ENCODE results near the gene SLC8A2. TPM values are rescaled to one million over a fixed set of nuclear protein-coding genes. Genes with fewer than 3 reads are reported as not detected.

The SLC8A2 gene
- total and polyA plus RNA-seq, 10 of the 15 experiments (the other 5 are each of a cell fraction or from before 2014, with no cell fraction given): not detected

GRCh38 chr19:47435196-47435595 is 36.5 kb downstream of the SLC8A2 start:
- Histone ChIP-seq H3K27me3 (replicated peaks in 1 of 2; ENCODE audit: control insufficient read depth in 2 of 2, insufficient read depth in 2 of 2, low read length in 1 of 2) (peaks cover 0 to 7% of the 10 kb centered on the region in 2 experiments), H4K20me1 (ENCODE audit: control insufficient read depth, insufficient read depth) (no peaks in the 10 kb centered on the region), H3K4me3 (no peak overlapping the region), H3K79me2 (ENCODE audit: control insufficient read depth, insufficient read depth, low read length) (no peaks in the 10 kb centered on the region), H3K36me3 (ENCODE audit: control insufficient read depth in 2 of 2, insufficient read depth in 2 of 2, low read length in 1 of 2) (no peaks in the 10 kb centered on the region), H3K9me3 (replicated peaks; ENCODE audit: control insufficient read depth, insufficient read depth, low read length) (no peaks in the 10 kb centered on the region), H3K4me2 (ENCODE audit: control insufficient read depth, insufficient read depth) (peak overlapping the region; percentile 49), H3K9ac (ENCODE audit: control insufficient read depth, insufficient read depth, low read length) (no peak overlapping the region), H2AFZ (ENCODE audit: control insufficient read depth, low read depth, low read length) (no peak overlapping the region), H3K4me1 (ENCODE audit: control insufficient read depth, insufficient read depth, low read length) (no peaks in the 10 kb centered on the region; the same call in none of the 2 replicates), H3K27ac (ENCODE audit: control insufficient read depth, insufficient read depth) (no peak overlapping the region)
- no TSS peak for BruUV-seq (replicated peaks)
- DNase-seq (ENCODE audit: low read depth, low spot score) (peak; percentile 37), FAIRE-seq (no peak), ATAC-seq (peak; percentile 82)
- WGBS (ENCODE audit: insufficient coverage, insufficient replicate concordance, low lambda C conversion rate, missing lambda C conversion rate): 25% methylated on average over 13 of the region's 16 CpGs
- ChIA-PET CTCF (interaction anchor here (0.6 to 9.9 kb wide), 13 partner anchors 9 to 519 kb away, joined by 3 to 163 read pairs (median 5); partner anchors contain the start of genes KPTN and NAPA), POLR2A (interaction anchor here (1.1 kb wide), 2 partner anchors 138 to 309 kb away, joined by 3 to 4 read pairs; no protein-coding TSS in a partner anchor), RAD21 (ENCODE audit: unreplicated experiment) (interaction anchor here (0.6 to 3.0 kb wide), 8 partner anchors 24 to 271 kb away, joined by 3 to 47 read pairs (median 9); partner anchors contain the start of genes KPTN and NAPA), SMC1A (ENCODE audit: uncharacterized antibody, unreplicated experiment) (interaction anchor here (0.8 to 3.4 kb wide), 4 partner anchors 80 to 271 kb away, joined by 3 to 49 read pairs (median 5); partner anchors contain the start of gene NAPA)
- in situ Hi-C loops (cut with MboI) (loop anchor here (5.0 kb wide), 1 partner anchor 272 kb away; no protein-coding TSS in a partner anchor), intact Hi-C loops (cut with micrococcal nuclease; ENCODE audit: unreplicated experiment) (no loop called here)
- peak; percentile 36 for TF ChIP-seq E4F1 (IDR thresholded peaks at IDR 0.05; ENCODE audit: borderline replicate concordance, partially characterized antibody)
- no peak for TF ChIP-seq ZBTB33 (IDR thresholded peaks at IDR 0.05)
- peak; percentile 82; the same call in 1 of the 2 replicates for TF ChIP-seq SPI1 (IDR thresholded peaks at IDR 0.05; ENCODE audit: borderline replicate concordance, insufficient read depth, low read depth, low read length)
- peak; percentile 90 for TF ChIP-seq RUNX3 (IDR thresholded peaks at IDR 0.05; ENCODE audit: low read length)
- peak; percentile 25; the same call in 1 of the 2 replicates for TF ChIP-seq ATF7 (IDR thresholded peaks at IDR 0.05; ENCODE audit: low read depth)
- no peak for TF ChIP-seq TAF1 (IDR thresholded peaks at IDR 0.05; ENCODE audit: borderline replicate concordance, low read depth, low read length)
- TF ChIP-seq IKZF1 (conservative IDR thresholded peaks at IDR 0.05): peak; percentile 29; the same call in 1 of the 2 replicates
- TF ChIP-seq SP1 (IDR thresholded peaks at IDR 0.05; ENCODE audit: low read depth, low read length): peak; percentile 9
- TF ChIP-seq NRF1 (conservative IDR thresholded peaks at IDR 0.05; ENCODE audit: low read depth, low read length): no peak
- 0 out of 2 replicates have a peak, but pooled peaks have one; percentile 33 for TF ChIP-seq PAX5 (IDR thresholded peaks at IDR 0.05; ENCODE audit: borderline replicate concordance, low read depth, low read length)
- peak; percentile 42 to 53; a peak in 2 of 4 replicates for TF ChIP-seq IKZF2 (IDR thresholded peaks at IDR 0.05)
- TF ChIP-seq MLLT1 (IDR thresholded peaks at IDR 0.05): peak; percentile 60; the same call in 1 of the 2 replicates
- TF ChIP-seq RAD51 (IDR thresholded peaks at IDR 0.05): peak; percentile 92
- TF ChIP-seq NR2C1 (IDR thresholded peaks at IDR 0.05): no peak
- peak; percentile 75 for TF ChIP-seq IRF4 (IDR thresholded peaks at IDR 0.05; ENCODE audit: low read depth, low read length)
- peak; percentile 62 for TF ChIP-seq MEF2B (IDR thresholded peaks at IDR 0.05; ENCODE audit: partially characterized antibody, poor library complexity, severe bottlenecking)
- peak; percentile 64 to 80 for TF ChIP-seq BHLHE40 (IDR thresholded peaks at IDR 0.05; ENCODE audit: borderline replicate concordance in 1 of 2, low read depth in 2 of 2, low read length in 1 of 2)
- no peak for TF ChIP-seq ETV6 (conservative IDR thresholded peaks at IDR 0.05 in 1 of 2, IDR thresholded peaks at IDR 0.05 in 1 of 2; ENCODE audit: borderline replicate concordance in 1 of 2, low read depth in 1 of 2)
